Measurements from ENCODE around the gene MAGIX.
"Not testable (repeated sequence)": the region's sequence is repeated elsewhere in the genome, so short reads cannot be mapped to it uniquely, and the experiment has no call there.

Gene MAGIX

DNA sequence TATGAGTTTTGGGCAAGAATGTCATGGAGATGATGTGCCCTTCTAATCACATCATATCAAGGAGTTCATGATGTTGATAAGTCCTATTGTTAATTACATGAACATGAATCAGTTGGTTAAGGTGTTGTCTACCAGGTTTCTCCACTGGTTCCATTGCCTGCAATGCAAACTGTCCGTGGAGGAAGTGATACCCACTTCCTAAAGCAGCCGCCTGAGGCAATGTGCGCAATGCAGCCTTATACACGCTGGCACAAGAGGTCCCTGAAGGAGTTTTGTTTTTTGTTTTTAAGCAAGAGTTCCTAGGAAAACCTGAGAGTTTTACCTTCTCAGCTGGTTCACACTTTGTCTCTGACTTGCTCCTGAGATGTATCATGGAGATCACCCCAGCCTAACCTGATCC, 33.1 kb upstream of the MAGIX start:
- in situ Hi-C loops (cut with MboI; ENCODE audit: low sequenced_read_pairs, unreplicated experiment): no loop called here
- DNase-seq (ENCODE audit: low spot score): no peak
- TF ChIP-seq, protein P1, sequence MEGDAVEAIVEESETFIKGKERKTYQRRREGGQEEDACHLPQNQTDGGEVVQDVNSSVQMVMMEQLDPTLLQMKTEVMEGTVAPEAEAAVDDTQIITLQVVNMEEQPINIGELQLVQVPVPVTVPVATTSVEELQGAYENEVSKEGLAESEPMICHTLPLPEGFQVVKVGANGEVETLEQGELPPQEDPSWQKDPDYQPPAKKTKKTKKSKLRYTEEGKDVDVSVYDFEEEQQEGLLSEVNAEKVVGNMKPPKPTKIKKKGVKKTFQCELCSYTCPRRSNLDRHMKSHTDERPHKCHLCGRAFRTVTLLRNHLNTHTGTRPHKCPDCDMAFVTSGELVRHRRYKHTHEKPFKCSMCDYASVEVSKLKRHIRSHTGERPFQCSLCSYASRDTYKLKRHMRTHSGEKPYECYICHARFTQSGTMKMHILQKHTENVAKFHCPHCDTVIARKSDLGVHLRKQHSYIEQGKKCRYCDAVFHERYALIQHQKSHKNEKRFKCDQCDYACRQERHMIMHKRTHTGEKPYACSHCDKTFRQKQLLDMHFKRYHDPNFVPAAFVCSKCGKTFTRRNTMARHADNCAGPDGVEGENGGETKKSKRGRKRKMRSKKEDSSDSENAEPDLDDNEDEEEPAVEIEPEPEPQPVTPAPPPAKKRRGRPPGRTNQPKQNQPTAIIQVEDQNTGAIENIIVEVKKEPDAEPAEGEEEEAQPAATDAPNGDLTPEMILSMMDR (IDR thresholded peaks at IDR 0.05; ENCODE audit: borderline replicate concordance, control extremely low read depth, extremely low read depth, insufficient read depth, missing control alignments): no peak

DNA sequence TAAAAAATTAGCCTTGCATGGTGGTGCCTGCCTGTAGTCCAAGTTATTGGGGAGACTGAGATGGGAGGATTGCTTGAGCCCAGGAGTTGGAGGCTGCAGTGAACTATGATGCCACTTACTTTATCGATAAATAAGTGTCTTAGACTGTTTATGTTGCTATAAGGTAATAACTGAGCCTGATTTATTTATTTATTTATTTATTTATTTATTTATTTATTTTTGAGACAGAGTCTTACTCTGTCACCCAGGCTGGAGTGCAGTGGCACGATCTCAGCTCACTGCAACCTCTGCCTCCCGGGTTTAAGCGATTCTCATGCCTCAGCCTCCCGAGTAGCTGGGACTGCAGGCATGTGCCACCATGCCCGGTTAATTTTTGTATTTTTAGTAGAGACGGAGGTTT, 30.3 kb upstream of the MAGIX start:
- DNase-seq (ENCODE audit: low spot score); in situ Hi-C loops (cut with MboI; ENCODE audit: low sequenced_read_pairs, unreplicated experiment): not testable (repeated sequence)

DNA sequence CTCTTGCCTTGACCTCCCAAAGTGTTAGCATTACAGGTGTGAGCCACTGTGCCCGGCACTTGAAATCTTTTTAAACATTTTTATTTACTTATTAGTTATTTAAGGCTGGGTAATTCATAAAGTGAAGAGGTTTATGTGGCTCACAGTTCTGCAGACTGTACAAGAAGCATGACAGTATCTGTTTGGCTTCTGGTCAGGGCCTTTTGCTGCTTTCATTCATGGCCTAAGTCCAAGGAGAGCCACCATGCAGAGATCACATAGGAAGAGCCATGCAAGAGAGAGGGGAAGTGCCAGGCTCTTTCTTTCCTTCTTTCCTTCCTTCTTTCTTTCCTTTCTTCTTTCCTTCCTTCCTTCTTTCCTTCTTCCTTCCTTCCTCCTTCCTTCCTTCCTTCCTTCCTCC, 28.8 kb upstream of the MAGIX start:
- in situ Hi-C loops (cut with MboI; ENCODE audit: low sequenced_read_pairs, unreplicated experiment): no loop called here
- TF ChIP-seq, protein P1 (IDR thresholded peaks at IDR 0.05; ENCODE audit: borderline replicate concordance, control extremely low read depth, extremely low read depth, insufficient read depth, missing control alignments): no peak
- no peak for DNase-seq (ENCODE audit: low spot score)

DNA sequence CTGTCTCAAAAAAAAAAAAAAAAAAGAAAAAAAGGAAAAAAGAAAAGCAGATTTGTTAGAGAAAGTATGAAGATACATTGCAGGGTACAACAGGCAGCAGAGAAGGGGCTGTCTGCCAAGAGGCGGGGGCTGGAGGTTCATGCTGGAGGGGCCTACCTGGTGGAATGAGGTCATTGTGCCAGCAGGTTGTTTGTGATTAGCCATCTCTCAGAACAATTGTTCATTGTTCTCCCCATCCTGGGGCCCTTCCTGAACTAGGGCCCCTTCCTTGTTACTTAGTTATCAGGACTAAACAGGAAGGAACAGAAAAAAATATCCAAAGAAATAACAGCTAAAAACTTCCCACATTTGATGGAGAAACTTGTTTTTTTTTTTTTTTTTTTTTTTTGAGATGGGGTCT, 25.1 kb upstream of the MAGIX start:
- in situ Hi-C loops (cut with MboI; ENCODE audit: low sequenced_read_pairs, unreplicated experiment): no loop called here
- DNase-seq (ENCODE audit: low spot score): no peak
- TF ChIP-seq, protein P1 (IDR thresholded peaks at IDR 0.05; ENCODE audit: borderline replicate concordance, control extremely low read depth, extremely low read depth, insufficient read depth, missing control alignments): no peak

DNA sequence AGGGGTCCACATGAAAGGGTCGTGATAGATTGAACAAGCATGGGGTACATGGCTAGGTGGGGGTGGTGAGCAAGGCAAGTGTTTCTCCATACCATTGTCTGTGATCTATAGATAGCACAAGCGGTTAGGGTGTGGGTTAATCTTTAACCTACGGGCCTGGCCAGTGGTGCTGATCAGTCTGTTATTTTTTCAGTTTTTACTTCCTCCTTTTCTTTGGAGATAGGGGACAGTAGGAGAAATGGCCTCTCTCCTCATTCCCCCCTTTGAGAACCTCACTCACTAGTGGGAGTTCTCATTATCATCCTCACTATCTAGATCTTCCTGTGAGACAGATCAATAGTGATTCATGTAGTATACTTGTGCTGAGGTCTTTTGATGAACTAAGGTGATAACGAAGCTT, 22.8 kb upstream of the MAGIX start:
- TF ChIP-seq, protein P1 (IDR thresholded peaks at IDR 0.05; ENCODE audit: borderline replicate concordance, control extremely low read depth, extremely low read depth, insufficient read depth, missing control alignments): no peak
- DNase-seq (ENCODE audit: low spot score): no peak
- in situ Hi-C loops (cut with MboI; ENCODE audit: low sequenced_read_pairs, unreplicated experiment): no loop called here

DNA sequence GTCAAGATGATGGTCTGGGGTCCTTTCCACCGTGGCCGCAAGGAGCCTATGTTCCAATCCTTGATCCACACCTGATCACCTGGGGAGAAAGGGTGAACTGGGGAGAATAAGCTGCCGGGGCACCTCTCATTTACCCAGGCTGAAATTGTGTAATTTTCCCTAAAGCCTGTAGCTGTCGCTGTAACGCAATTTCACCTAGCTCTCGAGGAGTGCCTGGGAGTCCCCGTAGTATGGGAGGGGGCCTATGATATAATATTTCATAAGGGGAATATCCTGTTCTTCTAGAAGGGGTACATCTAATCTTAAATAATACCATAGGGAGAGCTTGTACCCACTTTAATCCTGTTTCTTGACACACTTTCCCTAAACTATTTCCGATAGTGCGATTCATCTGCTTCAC, 20.3 kb upstream of the MAGIX start:
- in situ Hi-C loops (cut with MboI; ENCODE audit: low sequenced_read_pairs, unreplicated experiment); DNase-seq (ENCODE audit: low spot score): not testable (repeated sequence)
- TF ChIP-seq, protein P1 (IDR thresholded peaks at IDR 0.05; ENCODE audit: borderline replicate concordance, control extremely low read depth, extremely low read depth, insufficient read depth, missing control alignments): peak; percentile 20

DNA sequence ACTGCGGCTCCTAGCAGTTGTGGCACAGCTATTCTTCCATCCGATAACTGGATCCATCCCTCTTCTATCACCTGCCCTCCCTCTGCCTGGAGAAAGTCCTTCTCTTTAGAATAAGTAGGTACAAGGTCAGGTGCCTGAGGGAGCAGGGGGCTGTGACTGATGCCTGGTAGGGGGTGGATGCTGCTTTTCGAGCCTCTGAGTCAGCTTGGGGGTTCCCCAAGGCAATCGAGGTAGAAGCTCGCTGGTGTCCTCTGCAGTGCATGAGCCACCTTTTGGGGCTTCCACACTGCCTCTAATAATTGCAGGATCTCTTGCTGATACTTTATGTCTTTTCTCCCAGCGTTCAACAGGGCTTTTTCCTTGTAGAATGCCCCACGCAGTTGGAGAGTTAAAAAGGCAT, 19.4 kb upstream of the MAGIX start:
- in situ Hi-C loops (cut with MboI; ENCODE audit: low sequenced_read_pairs, unreplicated experiment): not testable (repeated sequence)

DNA sequence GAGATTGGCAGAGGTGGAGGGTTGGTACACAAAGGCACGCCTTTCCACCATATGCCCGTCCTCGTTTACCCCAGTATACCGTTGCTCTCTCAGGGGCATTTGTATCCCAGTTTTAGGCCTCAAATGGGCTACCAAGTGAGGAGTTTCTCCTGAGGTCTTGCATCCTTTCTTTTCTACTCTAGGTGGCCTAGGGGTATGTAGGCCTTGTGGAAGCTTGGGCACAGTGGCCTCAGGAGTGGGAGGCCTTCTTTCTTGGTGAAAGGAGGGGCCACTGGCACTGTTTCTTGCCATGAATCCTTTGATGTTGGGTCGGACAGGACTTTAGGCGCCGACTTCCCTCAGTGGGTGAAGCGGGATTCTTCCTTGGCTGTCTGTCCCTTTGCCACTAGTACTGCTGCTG, 15.3 kb upstream of the MAGIX start:
- no peak for DNase-seq (ENCODE audit: low spot score)
- in situ Hi-C loops (cut with MboI; ENCODE audit: low sequenced_read_pairs, unreplicated experiment): no loop called here
- TF ChIP-seq, protein P1 (IDR thresholded peaks at IDR 0.05; ENCODE audit: borderline replicate concordance, control extremely low read depth, extremely low read depth, insufficient read depth, missing control alignments): no peak

More for the DNA sequence above, 19.4 kb upstream of the MAGIX start:
- DNase-seq (ENCODE audit: low spot score): not testable (repeated sequence)
